ENCODE data around the gene SOS1.

GRCh38 chr2:38981670-38982357, 139.0 kb downstream of the SOS1 start:
- TF ChIP-seq, protein P1, sequence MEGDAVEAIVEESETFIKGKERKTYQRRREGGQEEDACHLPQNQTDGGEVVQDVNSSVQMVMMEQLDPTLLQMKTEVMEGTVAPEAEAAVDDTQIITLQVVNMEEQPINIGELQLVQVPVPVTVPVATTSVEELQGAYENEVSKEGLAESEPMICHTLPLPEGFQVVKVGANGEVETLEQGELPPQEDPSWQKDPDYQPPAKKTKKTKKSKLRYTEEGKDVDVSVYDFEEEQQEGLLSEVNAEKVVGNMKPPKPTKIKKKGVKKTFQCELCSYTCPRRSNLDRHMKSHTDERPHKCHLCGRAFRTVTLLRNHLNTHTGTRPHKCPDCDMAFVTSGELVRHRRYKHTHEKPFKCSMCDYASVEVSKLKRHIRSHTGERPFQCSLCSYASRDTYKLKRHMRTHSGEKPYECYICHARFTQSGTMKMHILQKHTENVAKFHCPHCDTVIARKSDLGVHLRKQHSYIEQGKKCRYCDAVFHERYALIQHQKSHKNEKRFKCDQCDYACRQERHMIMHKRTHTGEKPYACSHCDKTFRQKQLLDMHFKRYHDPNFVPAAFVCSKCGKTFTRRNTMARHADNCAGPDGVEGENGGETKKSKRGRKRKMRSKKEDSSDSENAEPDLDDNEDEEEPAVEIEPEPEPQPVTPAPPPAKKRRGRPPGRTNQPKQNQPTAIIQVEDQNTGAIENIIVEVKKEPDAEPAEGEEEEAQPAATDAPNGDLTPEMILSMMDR (IDR thresholded peaks at IDR 0.05), result no peak
- no peak for TF ChIP-seq POLR2A (IDR thresholded peaks at IDR 0.05)
